Endothelial cell of umbilical vein (primary cell): Measurements from ENCODE around the gene GATD1. TPM values are rescaled to one million over a fixed set of nuclear protein-coding genes. Genes with fewer than 3 reads are reported as not detected.

ENCODE experiments used
- BruUV-seq: library from RNA; stranded (reverse); fragments of 400-500 nt; replicated peaks from 2 replicates; lab custom pipeline; 2021; lab: Mats Ljungman, UMichigan
- CTCF ChIA-PET: fragments of 300-600, 350-600 bp; sonication (Branson Sonifier 250); formaldehyde crosslinking; loops from one replicate; lab custom pipeline; 2021; ENCODE audit warnings: antibody characterized with exemption, inconsistent platforms; lab: Charles Lee
- POLR2A ChIA-PET: fragments of 300-600, 350-600 bp; sonication (Branson Sonifier 250); formaldehyde crosslinking; loops from one replicate; lab custom pipeline; 2021; ENCODE audit warnings: antibody characterized with exemption, inconsistent platforms; lab: Charles Lee
- DNase-seq: peaks from one replicate; pipeline ENCODE4 v3.0.0-alpha.2; 2011; ENCODE audit warnings: low read depth, low spot score
- FAIRE-seq: peaks from 2 replicates; lab custom pipeline; 2011; peaks lifted over from hg19 to GRCh38; lab: Jason Lieb, UNC
- H2AFZ ChIP-seq: 2 replicates; pipeline ENCODE4 v1.6.0; 2012; ENCODE audit warnings: low read depth, low read length, control low read depth, inconsistent platforms
- H3K27ac ChIP-seq: 2 replicates; pipeline ENCODE4 v1.5.1; 2011; ENCODE audit warnings: low read depth, mild to moderate bottlenecking, control low read depth, low read length, moderate library complexity; ENCODE audit not compliant: insufficient read depth
- H3K27me3 ChIP-seq, 2 experiments: 2 replicates each; pipeline versions ENCODE4 v1.6.0 to v1.6.1; 2011; ENCODE audit warnings: low read length in 2 of 2, mixed read lengths in 1 of 2; ENCODE audit not compliant: control insufficient read depth in 2 of 2, insufficient read depth in 2 of 2
- H3K36me3 ChIP-seq, 2 experiments: 2 replicates in 1 of 2; 3 replicates in 1 of 2; pipeline ENCODE4 v1.5.1; 2011; ENCODE audit warnings: low read length in 2 of 2, mild to moderate bottlenecking in 1 of 2, moderate library complexity in 1 of 2; ENCODE audit not compliant: control insufficient read depth in 2 of 2, insufficient read depth in 2 of 2; ENCODE audit errors: extremely low read depth in 1 of 2
- H3K4me1 ChIP-seq: 3 replicates; pipeline ENCODE4 v1.5.1; 2011; ENCODE audit warnings: mild to moderate bottlenecking, low read length; ENCODE audit not compliant: control insufficient read depth, insufficient read depth; ENCODE audit errors: extremely low read depth
- H3K4me2 ChIP-seq: 2 replicates; pipeline ENCODE4 v1.6.1; 2011; ENCODE audit warnings: low read length, control low read depth, mixed read lengths; ENCODE audit not compliant: insufficient read depth
- H3K4me3 ChIP-seq, 3 experiments: fragments of 200-600 bp in 1 of 3; sonication (generic), shearing (Covaris generic) in 1 of 3; replicated peaks in 1 of 3; 2 replicates each; pipeline ENCODE4 v1.5.1; 2011 to 2016; ENCODE audit warnings: control low read depth in 3 of 3, low read length in 3 of 3, mild to moderate bottlenecking in 2 of 3, inconsistent platforms in 1 of 3, low read depth in 1 of 3, moderate library complexity in 1 of 3; ENCODE audit not compliant: insufficient read depth in 1 of 3
- H3K79me2 ChIP-seq: 2 replicates; pipeline ENCODE4 v1.6.0; 2012; ENCODE audit warnings: low read length, inconsistent platforms; ENCODE audit not compliant: control insufficient read depth, insufficient read depth
- H3K9ac ChIP-seq: replicated peaks from 2 replicates; pipeline ENCODE3; 2011; ENCODE audit warnings: low read length, control low read depth; ENCODE audit not compliant: insufficient read depth; ENCODE audit errors: extremely low read depth
- H3K9me1 ChIP-seq: replicated peaks from 3 replicates; pipeline ENCODE4 v1.6.0; 2011; ENCODE audit warnings: mild to moderate bottlenecking, low read length; ENCODE audit not compliant: control insufficient read depth, insufficient read depth; ENCODE audit errors: extremely low read depth
- H3K9me3 ChIP-seq: replicated peaks from 2 replicates; pipeline ENCODE4 v1.5.1; 2012; ENCODE audit warnings: low read length, inconsistent platforms; ENCODE audit not compliant: control insufficient read depth, insufficient read depth
- H4K20me1 ChIP-seq: replicated peaks from 2 replicates; pipeline ENCODE3; 2011; ENCODE audit warnings: mild to moderate bottlenecking, low read length; ENCODE audit not compliant: control insufficient read depth, insufficient read depth; ENCODE audit errors: extremely low read depth
- EZH2 ChIP-seq: IDR thresholded peaks from 2 replicates; pipeline ENCODE4 v1.6.1; 2012; ENCODE audit warnings: borderline replicate concordance, low read depth, mild to moderate bottlenecking, moderate library complexity, low read length, inconsistent platforms; ENCODE audit not compliant: severe bottlenecking
- FOS ChIP-seq: IDR thresholded peaks from 2 replicates; pipeline ENCODE4 v1.6.1; 2011; ENCODE audit warnings: mild to moderate bottlenecking, low read length, moderate library complexity, borderline replicate concordance; ENCODE audit not compliant: insufficient read depth
- GATA2 ChIP-seq: IDR thresholded peaks from 2 replicates; pipeline ENCODE4 v1.7.0; 2011; ENCODE audit warnings: low read depth, mild to moderate bottlenecking, moderate library complexity, mixed read lengths, low read length; ENCODE audit not compliant: insufficient read length, insufficient read depth
- JUN ChIP-seq: IDR thresholded peaks from 2 replicates; pipeline ENCODE4 v1.6.1; 2011; ENCODE audit warnings: borderline replicate concordance, low read depth; ENCODE audit not compliant: insufficient read length, insufficient read depth
- MYC ChIP-seq: IDR thresholded peaks from one replicate; pipeline ENCODE4 v1.6.1; 2011; ENCODE audit warnings: mild to moderate bottlenecking, low read depth, low read length
- POLR2A ChIP-seq: IDR thresholded peaks from 2 replicates; pipeline ENCODE4 v1.6.1; 2012; ENCODE audit warnings: low read depth, mild to moderate bottlenecking, control low read depth, low read length
- POLR2AphosphoS5 ChIP-seq: IDR thresholded peaks from 2 replicates; pipeline ENCODE4 v1.6.1; 2012; ENCODE audit warnings: low read depth, mild to moderate bottlenecking, control low read depth, low read length, moderate library complexity; ENCODE audit not compliant: insufficient read depth
- dilution Hi-C: fragments of 300-500 bp; cut with MboI; formaldehyde crosslinking; loops from one replicate; pipeline ENCODE4 v1.15.0; 2019; ENCODE audit warnings: low sequenced_read_pairs; ENCODE audit not compliant: extremely low pct_ligation_motif_present
- intact Hi-C: fragments of 100-400 bp; cut with micrococcal nuclease; formaldehyde crosslinking; loops from one replicate; pipeline ENCODE4 v1.10.0; 2022
- polyA plus RNA-seq, 4 experiments: library from polyadenylated mRNA; depleted of rRNA in 3 of 4; stranded (reverse) in 3 of 4; unstranded in 1 of 4; fragments of >200 nt; gene quantifications; 2 replicates each; pipeline versions ENCODE4 v1.2.1 to v1.2.3, GENCODE V29; 2011 to 2012; ENCODE audit warnings: missing spikeins in 1 of 4
- total RNA-seq: library from RNA; stranded (reverse); gene quantifications from 2 replicates; pipeline ENCODE4 v1.2.3, GENCODE V29; 2021
- TF ChIP-seq, protein P1 (sequence below), 2 donors: IDR thresholded peaks; 1 replicate in 1 of 2; 2 replicates in 1 of 2; pipeline ENCODE4 v1.5.1; 2011; ENCODE audit warnings: low read length in 2 of 2, mild to moderate bottlenecking in 2 of 2, moderate library complexity in 2 of 2, control low read depth in 1 of 2, inconsistent platforms in 1 of 2, low read depth in 1 of 2; ENCODE audit not compliant: insufficient read depth in 1 of 2; ENCODE audit errors: extremely low read depth in 1 of 2
- TF ChIP-seq, protein P2 (sequence below): IDR thresholded peaks from 2 replicates; pipeline ENCODE4 v1.6.1; 2011; ENCODE audit not compliant: insufficient read depth, insufficient read length

Gene GATD1
- total and polyA plus RNA-seq, 2 donors (not counting 3 experiments of a cell fraction or from before 2014, with no cell fraction given): 70.6 to 83.1 TPM

DNA sequence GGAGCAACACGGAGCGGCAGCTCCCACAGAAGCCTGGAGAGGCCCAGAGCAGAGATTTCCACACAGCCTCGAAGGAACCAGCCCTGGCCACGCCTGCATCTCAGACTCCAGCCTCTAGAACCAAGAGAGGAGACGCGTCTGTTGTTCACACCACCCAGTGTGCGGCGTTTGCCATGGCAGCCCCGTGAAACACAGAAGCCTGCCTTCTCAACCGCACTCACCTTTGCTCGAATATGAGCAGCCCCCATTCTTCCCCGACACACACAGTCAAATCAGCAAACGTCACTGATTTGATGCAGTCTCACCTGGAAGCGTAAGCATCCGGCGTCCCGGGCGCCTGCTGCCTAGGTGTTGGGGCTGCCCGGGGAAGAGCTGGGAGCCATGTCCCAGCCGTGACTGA is 44.2 kb downstream of the GATD1 start:
- Histone ChIP-seq H3K27me3 (no peaks in the 10 kb centered on the region), H3K4me2 (no peak overlapping the region), H3K9me3 (no peaks in the 10 kb centered on the region), H3K9me1 (no peaks in the 10 kb centered on the region), H3K9ac (no peak overlapping the region), H3K4me3 (no peak overlapping the region), H4K20me1 (no peaks in the 10 kb centered on the region), H3K4me1 (no peaks in the 10 kb centered on the region), H3K36me3 (no peaks in the 10 kb centered on the region), H2AFZ (no peak overlapping the region), H3K79me2 (no peaks in the 10 kb centered on the region), H3K27ac (no peak overlapping the region)
- FAIRE-seq: no peak
- ChIA-PET CTCF (no interaction called here), POLR2A (no interaction called here)
- BruUV-seq: no TSS peak
- intact Hi-C loops (no loop called here), dilution Hi-C loops (no loop called here)
- DNase-seq: no peak
- TF ChIP-seq POLR2AphosphoS5 (no peak), POLR2A (no peak), FOS (no peak), GATA2 (no peak), JUN (no peak), MYC (no peak), EZH2 (no peak)
- TF ChIP-seq, protein P1, sequence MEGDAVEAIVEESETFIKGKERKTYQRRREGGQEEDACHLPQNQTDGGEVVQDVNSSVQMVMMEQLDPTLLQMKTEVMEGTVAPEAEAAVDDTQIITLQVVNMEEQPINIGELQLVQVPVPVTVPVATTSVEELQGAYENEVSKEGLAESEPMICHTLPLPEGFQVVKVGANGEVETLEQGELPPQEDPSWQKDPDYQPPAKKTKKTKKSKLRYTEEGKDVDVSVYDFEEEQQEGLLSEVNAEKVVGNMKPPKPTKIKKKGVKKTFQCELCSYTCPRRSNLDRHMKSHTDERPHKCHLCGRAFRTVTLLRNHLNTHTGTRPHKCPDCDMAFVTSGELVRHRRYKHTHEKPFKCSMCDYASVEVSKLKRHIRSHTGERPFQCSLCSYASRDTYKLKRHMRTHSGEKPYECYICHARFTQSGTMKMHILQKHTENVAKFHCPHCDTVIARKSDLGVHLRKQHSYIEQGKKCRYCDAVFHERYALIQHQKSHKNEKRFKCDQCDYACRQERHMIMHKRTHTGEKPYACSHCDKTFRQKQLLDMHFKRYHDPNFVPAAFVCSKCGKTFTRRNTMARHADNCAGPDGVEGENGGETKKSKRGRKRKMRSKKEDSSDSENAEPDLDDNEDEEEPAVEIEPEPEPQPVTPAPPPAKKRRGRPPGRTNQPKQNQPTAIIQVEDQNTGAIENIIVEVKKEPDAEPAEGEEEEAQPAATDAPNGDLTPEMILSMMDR (IDR thresholded peaks at IDR 0.05; ENCODE audit: extremely low read depth in 1 of 2, insufficient read depth in 1 of 2, low read depth in 1 of 2, low read length in 2 of 2): no peak
- TF ChIP-seq, protein P2, sequence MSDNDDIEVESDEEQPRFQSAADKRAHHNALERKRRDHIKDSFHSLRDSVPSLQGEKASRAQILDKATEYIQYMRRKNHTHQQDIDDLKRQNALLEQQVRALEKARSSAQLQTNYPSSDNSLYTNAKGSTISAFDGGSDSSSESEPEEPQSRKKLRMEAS: no peak
